Aorta (tissue), 5 donors: ENCODE measurements around the gene RGS1. TPM values are rescaled to one million over a fixed set of nuclear protein-coding genes. Genes with fewer than 3 reads are reported as not detected.

Experiments used
- ATAC-seq: fragments of 200-7000 bp; cut with Tn5 transposase; one replicate; pipeline ENCODE4 v1.9.1; 2022; ENCODE audit warnings: moderate library complexity; ENCODE audit not compliant: low FRiP score
- DNase-seq, 2 donors: peaks; one replicate each; pipeline ENCODE4 v3.0.0-alpha.2; 2020
- H3K27ac ChIP-seq, 2 donors: one replicate each; pipeline ENCODE4 v1.5.1; 2013; ENCODE audit warnings: low read length in 2 of 2, mild to moderate bottlenecking in 2 of 2, moderate library complexity in 2 of 2, control low read depth in 1 of 2, inconsistent platforms in 1 of 2, low read depth in 1 of 2
- H3K27me3 ChIP-seq, 2 donors: one replicate each; pipeline ENCODE4 v1.6.1; 2013; ENCODE audit warnings: control low read depth in 1 of 2, low read length in 1 of 2, mild to moderate bottlenecking in 1 of 2, moderate library complexity in 1 of 2; ENCODE audit not compliant: insufficient read depth in 2 of 2, control insufficient read depth in 1 of 2
- H3K36me3 ChIP-seq, 2 donors: one replicate each; pipeline ENCODE4 v1.6.1; 2013; ENCODE audit warnings: control low read depth in 1 of 2, low read length in 1 of 2, mild to moderate bottlenecking in 1 of 2; ENCODE audit not compliant: insufficient read depth in 2 of 2, control insufficient read depth in 1 of 2
- H3K4me1 ChIP-seq, 2 donors: one replicate each; pipeline ENCODE4 v1.6.1; 2013; ENCODE audit warnings: low read length in 2 of 2, control low read depth in 1 of 2, mild to moderate bottlenecking in 1 of 2, moderate library complexity in 1 of 2; ENCODE audit not compliant: insufficient read depth in 2 of 2, control insufficient read depth in 1 of 2
- H3K4me3 ChIP-seq, 2 donors: one replicate each; pipeline ENCODE4 v1.5.1; 2013; ENCODE audit warnings: low read length in 2 of 2, control low read depth in 1 of 2, mild to moderate bottlenecking in 1 of 2
- H3K9me3 ChIP-seq: one replicate; pipeline ENCODE4 v1.6.1; 2013; ENCODE audit warnings: mild to moderate bottlenecking, low read length; ENCODE audit not compliant: control insufficient read depth
- WGBS, 2 donors: extraction: QIAGEN DNeasy Blood & Tissue Kit; methylation state at CpG; one replicate each; pipeline ENCODE4 v1.1.7; 2013; 5-methylcytosine and 5-hydroxymethylcytosine counted together
- intact Hi-C, 2 donors: fragments of 100-400 bp; cut with DNase I; formaldehyde crosslinking; loops; one replicate each; pipeline versions ENCODE4 v1.14.2 to v1.15.0; 2022
- polyA plus RNA-seq, 2 donors: library from polyadenylated mRNA; stranded (reverse); fragments of 200-250 nt; gene quantifications; one replicate each; pipeline ENCODE4 v1.2.3, GENCODE V29; 2013
- total RNA-seq, 2 donors: library from RNA; stranded (reverse); fragmentation: NEBNext Ultra II Directional; extraction: Animal tissue kit (Norgen Biotek cat#: 25700); gene quantifications; one replicate each; pipeline ENCODE4 v1.2.1, GENCODE V29; 2021
- donor health status: healthy with polysubstance abuse.
- donor health status: Bipolar disorder and iron deficiency.
- donor health status: DM: no; HTN: no; CAD: no.
- donor health status: DM: no; HTN: no; CAD: no.
- donor health status: DM: yes; HTN: yes; CAD: no.

RGS1 gene
- total and polyA plus RNA-seq, 4 donors: 4.1 to 43.4 (median 25.0) TPM

DNA sequence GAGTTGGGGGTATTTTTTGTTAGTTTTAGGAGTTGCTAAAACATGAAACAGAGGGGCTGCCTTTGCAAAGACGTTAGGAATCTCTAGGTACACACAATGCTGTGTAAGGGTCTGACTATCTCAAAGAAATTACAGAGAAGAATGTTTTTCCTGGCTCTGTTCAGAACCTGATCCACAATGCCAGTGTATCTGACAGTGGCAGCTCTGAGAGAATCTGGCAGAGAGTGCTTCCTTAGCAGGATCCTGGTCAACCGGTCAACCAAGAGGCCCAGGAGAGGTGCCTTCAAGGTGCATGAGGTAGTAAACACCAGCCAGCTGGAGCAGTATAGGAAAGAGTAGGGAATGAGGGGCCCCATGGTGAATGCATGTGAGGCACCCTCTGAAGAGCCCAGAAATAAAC lies 40.9 kb upstream of the RGS1 start:
- 5 to 9% methylated on average over 2 of the region's 2 CpGs for WGBS, 2 donors
- intact Hi-C loops: loop anchor here in 1 of 2 donors (10.0 kb wide), 1 partner anchor 50 kb away; no protein-coding TSS in a partner anchor
- Histone ChIP-seq H3K27me3 (no peaks in the 10 kb centered on the region), H3K4me3 (no peak overlapping the region), H3K36me3 (no peaks in the 10 kb centered on the region), H3K9me3 (no peaks in the 10 kb centered on the region), H3K27ac (peak overlapping the region; percentile 4 to 84), H3K4me1 (peaks cover 4 to 6% of the 10 kb centered on the region in 2 donors)
- DNase-seq: no peak
- ATAC-seq: peak; percentile 44

DNA sequence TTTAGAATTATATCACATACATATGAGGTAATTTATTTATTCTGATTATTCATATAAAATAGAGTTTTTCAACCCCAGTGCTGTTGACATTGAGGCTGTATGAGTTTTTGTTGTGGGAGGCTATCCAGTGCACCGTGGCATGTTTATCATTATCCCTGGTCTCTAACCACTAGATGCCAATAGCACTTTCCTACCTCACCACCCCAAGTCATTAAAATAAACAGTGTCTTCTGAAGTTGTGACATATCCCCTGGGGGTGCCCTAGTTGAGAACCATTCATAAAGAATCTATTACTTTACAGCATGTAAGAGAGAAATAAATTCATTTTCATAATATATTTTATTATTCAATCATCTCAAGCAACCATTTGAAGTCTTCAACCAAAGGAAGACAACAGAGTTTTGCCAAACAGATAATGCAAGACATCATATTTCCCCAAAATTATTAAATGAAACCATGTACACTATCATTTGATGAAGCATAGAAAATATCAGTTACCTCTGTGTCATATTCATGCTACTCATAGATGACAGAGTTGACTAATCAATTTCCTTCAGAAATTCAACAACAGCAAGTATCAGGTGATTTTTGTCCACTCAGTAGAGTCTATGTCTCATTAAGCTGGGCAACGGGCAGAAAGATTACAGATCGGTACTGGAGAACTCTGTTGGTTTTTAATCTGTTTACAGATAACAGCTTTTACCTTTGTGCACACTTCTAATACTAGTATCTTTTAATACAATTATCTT lies 39.5 kb upstream of the RGS1 start:
- intact Hi-C loops: loop anchor here in 1 of 2 donors (10.0 kb wide), 1 partner anchor 51 kb away; no protein-coding TSS in a partner anchor
- Histone ChIP-seq H3K4me1 (peaks cover 6 to 7% of the 10 kb centered on the region in 2 donors), H3K9me3 (no peaks in the 10 kb centered on the region), H3K36me3 (no peaks in the 10 kb centered on the region), H3K27me3 (no peaks in the 10 kb centered on the region), H3K4me3 (no peak overlapping the region), H3K27ac (no peak overlapping the region)
- DNase-seq (no peak), ATAC-seq (no peak)
- WGBS, 2 donors: 79 to 80% methylated on average over 3 of the region's 3 CpGs

- peak; percentile 62 for ATAC-seq
Observed at GRCh38 chr1:192538407-192539296, 36.9 kb upstream of the RGS1 start.

GRCh38 chr1:192539297-192540092 lies 36.1 kb upstream of the RGS1 start:
- Histone ChIP-seq H3K4me3 (no peak overlapping the region), H3K4me1 (peaks cover 0 to 7% of the 10 kb centered on the region in 2 donors), H3K9me3 (no peaks in the 10 kb centered on the region), H3K27ac (peak overlapping the region; percentile 95 to 100), H3K27me3 (no peaks in the 10 kb centered on the region), H3K36me3 (no peaks in the 10 kb centered on the region)
- WGBS, 2 donors: 8 to 10% methylated on average over 4 of the region's 4 CpGs
- intact Hi-C loops: loop anchor here (2.0 to 10.0 kb wide), 2 partner anchors 15 to 55 kb away; no protein-coding TSS in a partner anchor
- DNase-seq (no peak), ATAC-seq (peak; percentile 91)

More at GRCh38 chr1:192538407-192539296, 36.9 kb upstream of the RGS1 start:
- no peaks in the 10 kb centered on the region for H3K27me3 ChIP-seq
- 17 to 18% methylated on average over 3 of the region's 3 CpGs for WGBS, 2 donors
- DNase-seq: no peak
- H3K4me3 ChIP-seq: no peak overlapping the region
- H3K36me3 ChIP-seq: no peaks in the 10 kb centered on the region
- intact Hi-C loops: loop anchor here (2.0 to 10.0 kb wide), 2 partner anchors 16 to 54 kb away; no protein-coding TSS in a partner anchor
- no peaks in the 10 kb centered on the region for H3K9me3 ChIP-seq
- H3K4me1 ChIP-seq: peaks cover 3 to 9% of the 10 kb centered on the region in 2 donors
- H3K27ac ChIP-seq: peak overlapping the region in 1 of 2 donors; percentile 100

DNA sequence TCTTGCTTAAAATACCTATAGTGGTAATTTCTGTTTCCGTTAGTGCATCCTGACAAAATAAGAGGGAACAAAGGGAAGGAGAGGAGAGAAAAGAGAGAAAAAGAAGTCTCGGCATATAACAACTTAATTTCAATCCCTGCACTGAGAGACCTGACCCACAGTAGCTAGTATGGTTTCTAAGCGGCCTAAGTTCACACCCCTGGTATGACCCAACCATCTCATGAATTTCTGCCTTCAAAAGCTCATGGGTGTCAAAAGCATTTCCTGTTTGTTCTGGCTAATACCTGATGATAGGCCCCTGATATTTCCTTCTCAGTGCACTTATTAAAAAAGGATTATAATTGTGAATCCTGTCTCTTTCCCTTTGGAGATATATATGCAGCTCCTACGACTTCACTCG lies 32.1 kb upstream of the RGS1 start:
- H3K36me3 ChIP-seq: no peaks in the 10 kb centered on the region
- no peak for ATAC-seq
- DNase-seq: no peak
- H3K4me3 ChIP-seq: no peak overlapping the region
- H3K4me1 ChIP-seq: peaks cover 0 to 8% of the 10 kb centered on the region in 2 donors
- H3K27me3 ChIP-seq: no peaks in the 10 kb centered on the region
- H3K9me3 ChIP-seq: no peaks in the 10 kb centered on the region
- 96 to 100% methylated on average over 5 of the region's 5 CpGs for WGBS, 2 donors
- no peak overlapping the region for H3K27ac ChIP-seq
- intact Hi-C loops: no loop called here

GRCh38 chr1:192545896-192546521 lies 29.6 kb upstream of the RGS1 start:
- H3K4me3 ChIP-seq: no peak overlapping the region
- no peak for ATAC-seq
- H3K4me1 ChIP-seq: peaks cover under 1 to 5% of the 10 kb centered on the region in 2 donors
- no peaks in the 10 kb centered on the region for H3K27me3 ChIP-seq
- no peaks in the 10 kb centered on the region for H3K9me3 ChIP-seq
- DNase-seq: no peak
- H3K27ac ChIP-seq: no peak overlapping the region
- no peaks in the 10 kb centered on the region for H3K36me3 ChIP-seq
- intact Hi-C loops: no loop called here
- 92 to 93% methylated on average over 3 of the region's 3 CpGs for WGBS, 2 donors

DNA sequence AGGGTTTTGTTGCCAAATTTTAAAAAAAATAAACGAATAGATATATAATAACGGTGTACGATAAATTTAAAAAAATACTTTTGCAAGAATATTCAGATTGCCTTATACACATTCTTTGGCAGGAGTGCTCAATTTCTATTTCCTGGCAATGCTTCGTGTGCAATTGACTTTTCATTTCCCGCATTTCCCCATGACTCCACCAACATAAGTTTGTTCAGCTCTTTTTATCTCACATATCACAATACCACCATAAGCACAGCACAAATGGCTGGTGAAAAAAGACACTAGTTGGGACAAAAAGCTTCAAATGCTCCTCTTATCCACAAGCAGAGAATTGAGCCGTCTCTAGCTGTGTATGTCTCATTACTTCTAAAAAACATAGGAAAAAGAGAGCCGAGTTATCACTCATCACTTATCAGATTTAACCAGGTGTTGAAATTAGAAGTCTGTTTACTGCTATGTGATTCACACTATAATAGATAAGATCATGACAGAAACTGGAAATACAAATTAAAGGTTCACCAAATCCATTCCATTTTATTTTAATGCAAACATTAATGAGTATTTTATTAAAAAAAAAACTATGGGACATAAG lies 28.9 kb upstream of the RGS1 start:
- ATAC-seq: no peak
- peaks cover 2% of the 10 kb centered on the region in 2 donors for H3K4me1 ChIP-seq
- intact Hi-C loops: no loop called here

More for the DNA sequence above, 28.9 kb upstream of the RGS1 start:
- Histone ChIP-seq H3K36me3 (no peaks in the 10 kb centered on the region), H3K9me3 (no peaks in the 10 kb centered on the region), H3K27me3 (no peaks in the 10 kb centered on the region), H3K4me3 (no peak overlapping the region), H3K27ac (no peak overlapping the region)
- 60 to 61% methylated on average over 7 of the region's 7 CpGs for WGBS, 2 donors
- DNase-seq: no peak
